Omental fat pad (tissue), 4 donors: ENCODE results near the gene CCS. TPM values are rescaled to one million over a fixed set of nuclear protein-coding genes. Genes with fewer than 3 reads are reported as not detected.

Experiments
- ATAC-seq: fragments of 150-250 bp; one replicate; pipeline ENCODE4 v1.9.1; 2016; ENCODE audit warnings: mild to moderate bottlenecking, moderate library complexity; ENCODE audit not compliant: low FRiP score
- DNase-seq: peaks from one replicate; pipeline ENCODE4 v3.0.0-alpha.2; 2019; ENCODE audit warnings: low spot score
- small RNA-seq: library from RNA; depleted of rRNA; stranded (forward); fragments of <200 nt; gene quantifications from one replicate; pipeline ENCODE3, GENCODE V24; 2016
- total RNA-seq, 4 donors: library from RNA; depleted of rRNA; stranded (reverse); fragments of >200 nt; gene quantifications; one replicate each; pipeline ENCODE4 v1.1.0, GENCODE V29; 2016
- TF ChIP-seq, protein P1 (sequence below), 3 donors: fragments of 450-650 bp; IDR thresholded peaks; one replicate each; pipeline ENCODE4 v1.5.1; 2016 to 2017; ENCODE audit warnings: antibody characterized with exemption in 3 of 3, mild to moderate bottlenecking in 3 of 3, moderate library complexity in 2 of 3

CCS gene
- total RNA-seq, 4 donors from 2014 or later: 19.0 to 42.4 (median 21.7) TPM

DNA sequence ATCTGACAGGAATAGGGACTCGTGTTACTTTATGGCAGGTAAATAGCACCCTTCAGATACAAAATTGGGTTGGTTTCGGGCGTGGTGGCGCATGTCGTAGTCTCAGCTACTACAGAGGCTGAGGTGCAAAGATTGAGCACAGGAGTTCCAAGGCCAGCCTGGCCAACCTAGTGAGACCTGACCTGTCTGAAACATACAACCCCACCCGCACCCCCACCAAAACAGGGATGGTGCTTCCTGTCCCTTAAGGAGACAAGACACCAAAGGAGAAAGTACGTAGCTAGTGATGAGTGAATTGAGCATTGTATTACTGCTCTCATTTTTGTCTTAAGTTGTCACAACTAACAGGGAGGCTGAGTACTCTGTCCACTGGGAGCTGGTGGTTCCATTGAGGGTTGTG, 59.7 kb downstream of the CCS start:
- DNase-seq (no peak), ATAC-seq (no peak)
- TF ChIP-seq, protein P1, sequence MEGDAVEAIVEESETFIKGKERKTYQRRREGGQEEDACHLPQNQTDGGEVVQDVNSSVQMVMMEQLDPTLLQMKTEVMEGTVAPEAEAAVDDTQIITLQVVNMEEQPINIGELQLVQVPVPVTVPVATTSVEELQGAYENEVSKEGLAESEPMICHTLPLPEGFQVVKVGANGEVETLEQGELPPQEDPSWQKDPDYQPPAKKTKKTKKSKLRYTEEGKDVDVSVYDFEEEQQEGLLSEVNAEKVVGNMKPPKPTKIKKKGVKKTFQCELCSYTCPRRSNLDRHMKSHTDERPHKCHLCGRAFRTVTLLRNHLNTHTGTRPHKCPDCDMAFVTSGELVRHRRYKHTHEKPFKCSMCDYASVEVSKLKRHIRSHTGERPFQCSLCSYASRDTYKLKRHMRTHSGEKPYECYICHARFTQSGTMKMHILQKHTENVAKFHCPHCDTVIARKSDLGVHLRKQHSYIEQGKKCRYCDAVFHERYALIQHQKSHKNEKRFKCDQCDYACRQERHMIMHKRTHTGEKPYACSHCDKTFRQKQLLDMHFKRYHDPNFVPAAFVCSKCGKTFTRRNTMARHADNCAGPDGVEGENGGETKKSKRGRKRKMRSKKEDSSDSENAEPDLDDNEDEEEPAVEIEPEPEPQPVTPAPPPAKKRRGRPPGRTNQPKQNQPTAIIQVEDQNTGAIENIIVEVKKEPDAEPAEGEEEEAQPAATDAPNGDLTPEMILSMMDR (IDR thresholded peaks at IDR 0.05): no peak

DNA sequence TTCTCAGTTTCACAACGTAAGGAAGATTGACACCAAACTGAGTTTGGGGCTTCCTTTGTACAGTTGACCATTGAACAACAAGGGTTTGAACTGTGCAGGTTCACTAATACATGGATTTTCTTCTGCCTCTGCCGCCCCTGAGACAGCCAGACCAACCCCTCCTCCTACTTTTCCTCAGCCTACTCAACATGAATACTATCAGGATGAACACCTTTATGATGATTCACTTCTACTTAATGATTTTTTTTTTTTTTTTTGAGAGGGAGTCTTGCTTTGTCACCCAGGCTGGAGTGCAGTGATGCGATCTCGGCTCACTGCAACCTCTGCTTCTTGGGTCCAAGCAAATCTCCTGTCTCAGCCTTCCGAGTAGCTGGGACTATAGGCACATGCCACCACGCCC, 60.1 kb downstream of the CCS start:
- no peak for ATAC-seq
- TF ChIP-seq, protein P1 (IDR thresholded peaks at IDR 0.05): no peak
- no peak for DNase-seq

Small RNAs within 50 kb of the gene (small RNA-seq; reads per million reads assigned to genes)
- gene RNU4-39P: not detected

Other genes starting within 250 kb of the CCS start
- gene BRMS1, start 248.1 kb upstream of the CCS start, total RNA-seq: 10 to 100 TPM; 36.7 to 59.2 (median 42.0) TPM
- 10 to 100 TPM; 13.3 to 37.1 (median 21.1) TPM for gene B4GAT1, start 245.6 kb upstream of the CCS start, total RNA-seq
- 1 to 10 TPM; 2.7 to 7.4 (median 5.0) TPM for gene SLC29A2, start 221.4 kb upstream of the CCS start, total RNA-seq
- gene NPAS4, start 172.2 kb upstream of the CCS start, total RNA-seq: under 1 TPM in 1 of 4 donors, not detected in 3; 0.19 TPM
- gene MRPL11, start 154.3 kb upstream of the CCS start, total RNA-seq: 10 to 100 TPM; 29.2 to 38.0 (median 32.3) TPM
- 10 to 100 TPM in 2 of 4 donors, 1 to 10 TPM in 2; 9.2 to 16.3 (median 12.5) TPM for gene PELI3, start 126.3 kb upstream of the CCS start, total RNA-seq
- gene DPP3, start 112.8 kb upstream of the CCS start, total RNA-seq: 10 to 100 TPM; 13.9 to 23.9 (median 21.0) TPM
- 10 to 100 TPM; 35.5 to 71.9 (median 37.9) TPM for gene BBS1, start 82.5 kb upstream of the CCS start, total RNA-seq
- 10 to 100 TPM; 12.1 to 18.7 (median 13.0) TPM for gene ZDHHC24, start 47.1 kb upstream of the CCS start, total RNA-seq
- gene ACTN3, start 46.3 kb upstream of the CCS start, total RNA-seq: not detected
- gene CTSF, start 24.6 kb upstream of the CCS start, total RNA-seq: 100 to 1,000 TPM in 2 of 4 donors, 10 to 100 TPM in 2; 82.8 to 110 (median 96.5) TPM
- under 1 TPM in 2 of 4 donors, not detected in 2; 0.19 to 0.28 TPM for gene CCDC87, start 122 bp upstream of the CCS start, total RNA-seq
- 10 to 100 TPM; 38.3 to 74.2 (median 55.7) TPM for gene RBM14, start 23.4 kb downstream of the CCS start, total RNA-seq
- 10 to 100 TPM; 63.1 to 90.8 (median 78.3) TPM for gene RBM4, start 45.5 kb downstream of the CCS start, total RNA-seq
- 10 to 100 TPM in 3 of 4 donors, 1 to 10 TPM in 1; 7.8 to 13.9 (median 11.2) TPM for gene RBM4B, start 84.7 kb downstream of the CCS start, total RNA-seq
- gene SPTBN2, start 136.0 kb downstream of the CCS start, total RNA-seq: 10 to 100 TPM in 2 of 4 donors, 1 to 10 TPM in 2; 1.6 to 14.4 (median 8.6) TPM